CD1c-positive myeloid dendritic cell (primary cell): Measurements from ENCODE around the gene FGF11.
"Not testable (repeated sequence)": the region's sequence is repeated elsewhere in the genome, so short reads cannot be mapped to it uniquely, and the experiment has no call there.

Source experiments
- DNase-seq: peaks from one replicate; pipeline ENCODE4 v3.0.0-alpha.2; 2016; ENCODE audit errors: extremely low spot score

The FGF11 gene

DNA sequence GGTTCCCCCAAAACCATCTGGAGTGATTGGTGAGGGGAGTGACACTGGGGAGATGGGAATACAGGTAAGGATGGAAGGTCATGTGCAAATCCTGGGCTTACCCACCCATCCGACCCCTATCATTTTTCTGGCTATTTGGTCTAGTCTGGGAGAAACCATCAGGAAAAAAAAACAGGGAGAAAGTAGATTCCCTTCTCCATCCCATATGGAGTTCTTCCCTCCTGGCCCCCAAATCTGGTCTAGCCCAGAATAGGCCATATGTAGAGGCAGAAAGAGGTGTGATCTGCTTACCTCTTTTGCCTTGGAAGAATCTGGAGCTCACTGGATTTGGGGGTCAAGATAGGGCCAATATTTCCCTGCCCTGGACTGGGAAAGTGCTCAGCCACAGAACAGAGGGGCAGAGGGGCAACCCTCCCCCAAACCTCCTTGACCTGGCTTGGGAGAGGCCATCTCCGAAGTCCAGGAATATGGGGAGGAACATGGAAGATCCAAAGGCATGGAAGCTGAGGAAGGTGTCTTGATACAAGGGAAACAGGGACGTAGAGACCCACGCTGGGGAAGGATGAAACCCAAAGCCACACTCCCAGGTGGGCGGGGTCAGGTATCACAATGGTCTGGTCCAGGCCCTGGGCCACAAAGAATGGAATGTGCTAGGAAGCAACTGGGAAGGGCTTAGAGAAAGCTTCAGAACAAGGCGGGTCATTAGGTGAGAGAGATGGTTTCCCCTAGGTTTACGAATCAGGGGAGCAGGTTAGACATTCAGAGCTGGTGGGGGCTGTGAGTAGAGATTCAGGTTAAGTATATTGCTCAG is 21.7 kb downstream of the FGF11 start:
- no peak for DNase-seq

- DNase-seq = no peak
Observed at GRCh38 chr17:7462474-7463371, 23.4 kb downstream of the FGF11 start.

- no peak for DNase-seq
Observed at GRCh38 chr17:7463372-7463846, 24.1 kb downstream of the FGF11 start.

DNA sequence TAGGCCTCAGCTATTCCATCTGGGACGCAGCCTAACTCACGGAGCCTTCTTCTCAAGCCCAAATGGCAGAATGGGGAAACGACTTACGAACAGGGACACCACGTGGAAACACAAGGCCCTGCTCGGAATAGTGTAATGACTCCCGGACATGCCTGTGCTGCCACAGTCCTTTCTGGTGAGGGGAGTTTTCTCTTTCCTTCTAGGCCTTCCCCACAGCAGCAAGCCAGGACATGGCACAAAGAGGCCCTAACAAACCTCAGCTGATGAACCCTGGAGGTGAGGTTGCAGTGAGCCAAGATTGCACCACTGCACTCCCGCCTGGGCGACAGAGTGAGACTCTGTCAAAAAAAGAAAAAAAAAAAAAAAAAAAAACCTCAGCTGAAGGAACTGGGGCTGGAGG is 24.8 kb downstream of the FGF11 start:
- DNase-seq = no peak

DNA sequence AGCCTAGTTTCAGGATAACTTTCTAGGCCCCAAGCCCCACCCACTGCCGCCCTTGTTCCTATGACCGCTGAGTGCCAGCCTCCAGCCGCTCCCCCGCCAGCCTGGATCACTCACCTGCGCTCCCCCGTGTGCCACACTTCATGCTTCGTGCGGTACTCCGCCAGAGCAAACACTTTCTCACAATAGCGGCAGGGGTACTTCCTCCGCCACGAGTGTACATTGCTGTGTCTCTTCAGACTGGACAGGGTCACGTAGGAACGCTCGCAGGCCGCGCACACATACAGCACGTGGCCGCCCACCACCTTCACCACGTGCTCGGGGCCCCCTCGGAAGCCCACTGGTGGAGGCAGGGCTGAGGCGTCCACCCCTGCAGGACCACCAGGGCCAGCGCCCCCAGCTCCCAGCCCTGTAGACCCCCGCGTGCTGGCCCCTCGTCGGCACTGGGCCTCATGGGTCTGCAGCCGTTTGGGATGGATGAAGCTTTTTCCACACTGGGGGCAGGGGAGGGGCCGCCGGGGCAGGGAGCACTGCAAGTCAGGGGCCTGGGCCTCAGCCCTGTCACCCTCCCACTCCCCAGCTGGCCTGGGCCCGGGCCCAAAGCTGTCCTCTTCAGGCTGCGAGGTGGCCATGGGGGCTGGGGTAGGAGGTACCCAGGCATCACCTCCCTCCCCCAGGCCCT is 26.4 kb downstream of the FGF11 start:
- DNase-seq = no peak

GRCh38 chr17:7466318-7466638 is 27.0 kb downstream of the FGF11 start:
- no peak for DNase-seq

DNA sequence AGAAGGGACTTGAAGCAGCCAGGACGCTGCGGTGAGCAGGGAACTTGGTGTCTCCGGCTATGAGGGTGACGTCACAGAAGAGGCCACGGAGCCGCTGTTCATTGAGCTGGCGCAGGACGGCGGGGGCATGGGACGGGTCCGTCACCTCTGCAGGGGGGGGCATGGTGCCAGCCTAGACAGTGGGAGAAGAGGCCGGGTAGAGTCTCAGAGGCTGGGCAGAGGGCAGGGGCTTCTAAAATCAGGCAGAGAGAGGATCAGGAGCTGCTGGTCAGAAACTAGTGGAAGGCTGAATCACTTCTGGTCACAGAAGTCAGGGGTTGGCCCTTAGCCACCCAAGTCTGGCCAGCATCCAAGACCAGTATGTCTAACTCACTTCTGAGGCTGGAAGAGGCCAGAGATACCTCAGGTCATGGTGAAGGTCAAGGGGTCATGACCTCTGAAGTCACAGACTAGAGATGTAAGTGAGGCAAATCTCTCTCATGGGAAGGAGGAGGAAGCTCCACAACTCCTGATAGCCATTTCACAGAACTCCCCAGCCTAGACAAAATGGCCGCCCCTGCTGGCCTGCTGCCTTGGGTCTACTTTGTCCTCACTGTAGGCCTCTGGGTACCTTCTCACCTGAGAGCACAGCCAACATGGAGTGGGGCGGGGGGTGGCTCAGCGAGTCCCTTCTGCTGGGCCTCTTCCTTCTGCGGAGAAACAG is 27.5 kb downstream of the FGF11 start:
- peak; percentile 82 for DNase-seq

DNA sequence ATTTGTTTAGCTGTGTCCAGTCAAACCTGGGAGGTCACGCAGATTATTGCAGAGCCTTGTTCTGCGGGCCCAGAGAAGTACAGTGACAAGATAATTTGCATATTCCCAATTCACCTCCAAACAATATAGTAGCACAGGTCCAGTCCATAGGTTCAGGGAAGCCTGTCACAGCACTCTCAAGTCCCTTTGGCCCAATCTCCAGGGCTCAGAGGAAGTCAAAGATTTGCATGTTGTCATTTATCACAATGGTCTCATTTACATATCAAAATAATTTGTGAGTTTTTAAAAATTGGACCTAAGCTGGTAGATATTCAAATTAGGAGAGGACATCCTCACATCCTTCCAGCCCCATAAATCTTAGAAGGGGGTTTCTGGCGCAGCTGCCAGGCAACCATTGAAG is 28.2 kb downstream of the FGF11 start:
- no peak for DNase-seq

DNA sequence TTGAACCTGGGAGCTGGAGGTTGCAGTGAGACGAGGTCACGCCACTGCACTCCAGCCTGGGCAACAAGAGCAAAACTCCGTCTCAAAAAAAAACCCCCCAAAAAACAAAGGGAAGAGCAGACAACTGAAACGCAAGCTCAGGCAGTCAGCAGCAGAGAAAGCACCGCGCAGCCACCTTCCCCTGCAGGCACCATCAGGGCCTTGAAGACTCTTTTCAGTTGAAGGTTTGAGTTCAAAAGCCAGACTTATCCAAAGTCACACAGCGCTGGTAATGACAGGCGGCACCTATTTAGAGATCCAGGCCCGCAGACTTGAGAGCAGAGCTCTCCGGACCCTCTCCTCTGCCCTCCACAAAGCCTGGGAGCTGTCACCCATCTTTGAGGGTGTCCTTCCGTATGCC is 29.0 kb downstream of the FGF11 start:
- no peak for DNase-seq

DNA sequence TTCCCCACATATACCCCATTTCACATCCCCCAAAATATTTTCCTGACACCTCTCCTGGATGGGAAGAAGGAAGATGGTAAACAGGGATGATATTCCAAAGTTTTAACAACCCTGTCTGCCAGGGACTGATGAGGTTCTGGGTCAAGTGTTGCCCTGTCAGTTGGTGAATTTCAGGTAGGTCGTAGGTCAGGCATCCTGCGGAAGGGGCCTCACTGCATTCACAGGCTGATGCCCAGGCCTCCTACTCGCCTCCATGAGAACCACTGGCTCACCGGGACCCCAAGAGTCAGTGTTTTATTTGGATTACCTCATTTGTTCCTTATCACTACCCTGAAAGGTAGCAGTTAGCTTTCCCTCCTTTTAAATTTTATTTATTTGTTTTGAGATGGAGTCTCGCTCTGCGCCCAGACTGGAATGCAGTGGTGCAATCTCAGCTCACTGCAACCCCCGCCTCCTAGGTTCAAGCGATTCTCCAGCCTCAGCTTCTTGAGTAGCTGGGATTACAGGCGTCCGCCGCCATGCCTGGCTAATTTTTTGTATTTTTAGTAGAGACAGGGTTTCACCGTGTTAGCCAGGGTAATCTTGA is 29.6 kb downstream of the FGF11 start:
- no peak for DNase-seq

GRCh38 chr17:7469843-7470242 is 30.5 kb downstream of the FGF11 start:
- not testable (repeated sequence) for DNase-seq

DNA sequence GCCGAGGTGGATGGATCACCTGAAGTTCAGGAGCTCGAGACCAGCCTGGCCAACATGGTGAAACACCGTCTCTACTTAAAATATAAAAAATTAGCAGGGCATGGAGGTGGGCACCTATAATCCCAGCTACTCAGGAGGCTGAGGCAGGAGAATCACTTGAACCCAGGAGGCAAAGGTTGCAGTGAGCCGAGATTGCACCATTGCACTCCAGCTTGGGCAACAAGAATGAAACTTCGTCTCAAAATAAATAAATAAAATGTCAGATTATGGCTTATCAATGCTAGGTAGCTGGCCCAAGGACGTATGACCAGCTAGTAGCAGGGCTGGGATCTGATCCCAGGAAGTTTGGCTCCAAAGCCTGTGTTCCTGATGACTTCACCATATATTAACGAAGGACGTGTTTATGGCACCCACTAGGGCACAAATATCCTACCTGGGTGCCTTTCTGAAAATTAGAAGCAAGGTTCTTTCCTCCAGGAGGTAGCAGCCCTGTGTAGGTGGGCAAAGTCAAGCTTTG is 31.2 kb downstream of the FGF11 start:
- not testable (repeated sequence) for DNase-seq

- DNase-seq = no peak
Observed at GRCh38 chr17:7471729-7472128, 32.4 kb downstream of the FGF11 start.

DNA sequence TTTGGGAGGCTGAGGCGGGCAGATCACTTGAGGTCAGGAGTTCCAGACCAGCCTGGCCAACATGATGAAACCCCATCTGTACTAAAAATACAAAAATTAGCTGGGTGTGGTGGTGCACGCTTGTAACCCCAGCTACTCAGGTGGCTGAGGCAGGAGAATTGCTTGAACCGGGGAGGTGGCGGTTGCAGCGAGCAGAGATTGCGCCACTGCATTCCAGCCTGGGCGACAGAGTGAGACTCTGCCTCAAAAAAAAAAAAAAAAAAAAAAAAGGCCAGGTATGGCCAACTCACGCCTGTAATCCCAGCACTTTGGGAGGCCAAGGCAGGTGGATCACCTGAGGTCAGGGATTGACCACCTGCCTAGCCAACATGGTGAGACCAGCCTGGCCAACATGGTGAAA is 35.5 kb downstream of the FGF11 start:
- DNase-seq = not testable (repeated sequence)

DNA sequence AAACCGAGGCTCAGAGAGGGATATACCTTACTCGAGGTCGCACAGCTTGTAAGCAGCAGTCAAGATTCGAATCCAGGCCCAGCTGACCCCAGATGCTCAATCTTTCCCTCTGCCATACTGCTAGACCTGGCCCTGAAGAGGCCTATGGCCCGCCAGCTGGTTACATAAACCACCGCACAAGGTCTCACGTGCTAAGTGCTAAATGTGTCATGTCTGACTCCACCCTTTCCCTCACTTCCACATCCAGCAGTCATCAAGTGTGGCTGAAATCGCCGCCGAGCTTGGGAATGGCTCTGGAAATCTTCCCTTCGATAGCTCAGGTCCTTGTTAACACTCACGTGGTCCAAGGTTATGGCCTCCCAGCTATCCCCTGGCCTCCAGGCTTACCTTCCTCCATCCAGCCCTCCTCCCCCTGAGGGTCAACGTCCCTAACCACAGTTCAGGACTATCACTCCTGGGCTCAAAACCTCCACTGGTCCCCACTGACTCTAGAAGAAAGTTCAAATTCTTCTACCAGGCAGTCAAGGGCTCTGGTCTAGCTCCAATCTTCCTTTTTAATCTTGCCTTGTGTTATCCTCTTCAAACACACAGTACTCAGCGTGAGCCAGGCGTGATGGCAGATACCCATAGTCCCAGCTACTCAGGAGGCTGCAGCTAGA is 36.6 kb downstream of the FGF11 start:
- DNase-seq = peak; percentile 77

GRCh38 chr17:7476494-7476893 is 37.2 kb downstream of the FGF11 start:
- no peak for DNase-seq

DNA sequence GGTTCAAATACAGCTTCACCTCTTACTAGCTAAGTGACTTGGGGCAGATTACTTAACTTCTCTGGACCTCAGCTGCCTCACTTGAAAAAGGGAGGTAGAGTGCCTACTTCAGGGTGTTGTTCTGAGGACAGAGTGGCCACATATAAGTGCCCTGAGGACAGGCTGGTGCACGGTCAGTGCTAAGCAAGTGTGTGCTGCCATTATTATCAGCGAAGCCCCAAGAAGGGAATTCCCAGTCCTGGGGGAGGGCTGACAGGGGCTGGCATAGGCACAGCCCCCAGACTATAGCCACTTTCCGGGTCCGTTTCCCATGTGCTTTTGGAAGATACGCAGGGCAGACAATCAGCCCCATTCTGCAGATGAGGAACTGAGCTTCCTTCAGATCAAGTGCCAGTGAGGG is 37.6 kb downstream of the FGF11 start:
- DNase-seq = no peak

GRCh38 chr17:7477392-7478275 is 38.3 kb downstream of the FGF11 start:
- DNase-seq = peak; percentile 64
